B cell (primary cell): ENCODE results near the gene RSU1. TPM values are rescaled to one million over a fixed set of nuclear protein-coding genes. Genes with fewer than 3 reads are reported as not detected.

Experiments used
- ATAC-seq: fragments of 200-7000 bp; cut with Tn5 transposase; one replicate; pipeline ENCODE4 v1.10.0; 2021; ENCODE audit warnings: low read depth, mild to moderate bottlenecking, moderate number of reproducible peaks, moderate library complexity
- CTCF ChIA-PET: fragments of 350-600 bp; sonication (Branson Sonifier 250); formaldehyde crosslinking; loops from one replicate; lab custom pipeline; 2021; ENCODE audit warnings: antibody characterized with exemption, inconsistent platforms; lab: Charles Lee
- POLR2A ChIA-PET: fragments of 350-600 bp; sonication (Branson Sonifier 250); formaldehyde crosslinking; loops from one replicate; lab custom pipeline; 2021; ENCODE audit warnings: antibody characterized with exemption; lab: Charles Lee
- DNase-seq: peaks from one replicate; pipeline ENCODE4 v3.0.0; 2013
- H2AFZ ChIP-seq: 2 replicates; pipeline ENCODE4 v1.6.1; 2012; ENCODE audit warnings: mild to moderate bottlenecking, low read depth, low read length; ENCODE audit not compliant: insufficient read depth, poor library complexity, severe bottlenecking
- H3K27ac ChIP-seq, 2 donors: 1 replicate in 1 of 2; 2 replicates in 1 of 2; pipeline ENCODE4 v1.5.1; 2012 to 2013; ENCODE audit warnings: low read length in 2 of 2, mild to moderate bottlenecking in 2 of 2, moderate library complexity in 1 of 2
- H3K27me3 ChIP-seq, 4 experiments: fragments of 200-600 bp in 1 of 4; sonication (generic) in 1 of 4; replicated peaks in 1 of 4; 1 replicate in 2 of 4; 2 replicates in 2 of 4; pipeline versions ENCODE4 v1.6.1 to v1.7.0; 2013 to 2016; ENCODE audit warnings: low read length in 3 of 4, mild to moderate bottlenecking in 2 of 4, mixed read lengths in 1 of 4, moderate library complexity in 1 of 4; ENCODE audit not compliant: insufficient read depth in 4 of 4, control insufficient read depth in 3 of 4; ENCODE audit errors: control extremely low read depth in 1 of 4
- H3K36me3 ChIP-seq, 2 experiments: replicated peaks in 1 of 2; 1 replicate in 1 of 2; 2 replicates in 1 of 2; pipeline versions ENCODE4 v1.6.1 to v1.7.1; 2013; ENCODE audit warnings: low read length in 1 of 2; ENCODE audit not compliant: insufficient read depth in 2 of 2, control insufficient read depth in 1 of 2; ENCODE audit errors: control extremely low read depth in 1 of 2, extremely low read depth in 1 of 2
- H3K4me1 ChIP-seq, 2 donors: fragments of 200-600 bp in 1 of 2; sonication (generic) in 1 of 2; 1 replicate in 1 of 2; 2 replicates in 1 of 2; pipeline versions ENCODE4 v1.5.1 to v1.6.1; 2013 to 2017; ENCODE audit warnings: low read length in 2 of 2; ENCODE audit not compliant: control insufficient read depth in 2 of 2, insufficient read depth in 2 of 2
- H3K4me2 ChIP-seq: replicated peaks from 2 replicates; pipeline ENCODE3; 2012; ENCODE audit warnings: mild to moderate bottlenecking, low read depth, low read length; ENCODE audit not compliant: poor library complexity, severe bottlenecking
- H3K4me3 ChIP-seq, 5 experiments: fragments of 200-600 bp in 1 of 5; sonication (generic) in 1 of 5; 1 replicate in 3 of 5; 2 replicates in 2 of 5; pipeline versions ENCODE4 v1.5.1 to v1.7.0; 2011 to 2016; ENCODE audit warnings: low read length in 4 of 5, mild to moderate bottlenecking in 4 of 5, low read depth in 2 of 5, control low read depth in 1 of 5, moderate library complexity in 1 of 5; ENCODE audit not compliant: insufficient read depth in 1 of 5; ENCODE audit errors: control extremely low read depth in 1 of 5, extremely low read depth in 1 of 5
- H3K79me2 ChIP-seq: fragments of 200-600 bp; sonication (generic); one replicate; pipeline ENCODE4 v1.6.0; 2016; ENCODE audit warnings: low read length; ENCODE audit not compliant: control insufficient read depth, insufficient read depth
- H3K9ac ChIP-seq: fragments of 200-600 bp; sonication (generic); 2 replicates; pipeline ENCODE4 v1.6.1; 2017; ENCODE audit warnings: mild to moderate bottlenecking, low read length, moderate library complexity
- H3K9me3 ChIP-seq, 3 donors: one replicate each; pipeline versions ENCODE4 v1.6.1 to v1.7.1; 2013; ENCODE audit warnings: low read length in 2 of 3; ENCODE audit not compliant: control insufficient read depth in 2 of 3, insufficient read depth in 1 of 3; ENCODE audit errors: control extremely low read depth in 1 of 3
- H4K20me1 ChIP-seq: 2 replicates; pipeline ENCODE4 v1.6.0; 2012; ENCODE audit warnings: mild to moderate bottlenecking, low read length; ENCODE audit not compliant: insufficient read depth, control insufficient read depth, poor library complexity, severe bottlenecking
- H3K27ac Mint-ChIP-seq: one replicate; pipeline ENCODE4 v1.8.0; 2021; ENCODE audit warnings: mixed read lengths
- H3K27me3 Mint-ChIP-seq: one replicate; pipeline ENCODE4 v1.8.0; 2021; ENCODE audit warnings: mixed read lengths
- H3K4me1 Mint-ChIP-seq: one replicate; pipeline ENCODE4 v1.8.0; 2021; ENCODE audit warnings: mixed read lengths
- H3K4me3 Mint-ChIP-seq: one replicate; pipeline ENCODE4 v1.8.0; 2021; ENCODE audit warnings: mixed read lengths
- H3K9me3 Mint-ChIP-seq: one replicate; pipeline ENCODE4 v1.8.0; 2022; ENCODE audit warnings: mixed read lengths; ENCODE audit not compliant: insufficient read depth
- EZH2 ChIP-seq: IDR thresholded peaks from 2 replicates; pipeline ENCODE4 v1.6.1; 2012; ENCODE audit warnings: borderline replicate concordance, low read depth, mild to moderate bottlenecking, moderate library complexity, low read length; ENCODE audit not compliant: insufficient read depth, poor library complexity, severe bottlenecking
- WGBS: methylation state at CpG from one replicate; pipeline ENCODE4 v1.1.5; 2013; ENCODE audit warnings: missing lambda C conversion rate; ENCODE audit not compliant: insufficient coverage; 5-methylcytosine and 5-hydroxymethylcytosine counted together
- intact Hi-C: fragments of 100-400 bp; cut with micrococcal nuclease; formaldehyde crosslinking; loops from one replicate; pipeline ENCODE4 v1.10.0; 2022
- polyA plus RNA-seq: library from polyadenylated mRNA; depleted of rRNA; stranded (reverse); fragments of >200 nt; gene quantifications from 2 replicates; pipeline ENCODE4 v1.2.3, GENCODE V29; 2012
- total RNA-seq, 2 donors: library from RNA; stranded (reverse); fragments of 120-200 nt in 1 of 2; gene quantifications; 1 replicate in 1 of 2; 2 replicates in 1 of 2; pipeline versions ENCODE4 v1.2.3 to v1.2.4, GENCODE V29; 2013 to 2022
- TF ChIP-seq, protein P1 (sequence below): fragments of 200-600 bp; IDR thresholded peaks from one replicate; pipeline ENCODE4 v1.8.0; 2022; ENCODE audit warnings: antibody characterized with exemption, mild to moderate bottlenecking

The RSU1 gene
- total and polyA plus RNA-seq, 2 donors (not counting 1 experiment from before 2014, with no cell fraction given), result 33.4 to 41.1 TPM

DNA sequence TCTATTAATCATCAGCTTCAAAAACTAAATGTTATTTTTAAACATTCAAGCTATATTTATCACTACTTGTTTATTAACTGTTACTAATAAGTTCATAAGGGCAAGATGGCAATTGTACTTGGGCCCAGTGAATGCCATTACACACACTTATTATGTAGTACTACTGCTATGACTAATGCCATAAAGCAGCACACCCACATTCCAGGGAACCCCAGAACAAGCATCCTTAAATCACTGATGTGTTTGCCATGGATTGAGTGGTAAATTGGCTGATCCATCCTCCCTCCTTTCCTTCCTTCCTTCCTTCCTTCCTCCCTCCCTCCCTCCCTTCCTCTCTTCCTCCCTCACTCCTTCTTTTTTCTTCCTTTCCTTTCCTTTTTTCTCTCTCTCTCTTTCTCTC lies 37.4 kb upstream of the RSU1 start:
- H3K9me3 ChIP-seq, result no peaks in the 10 kb centered on the region
- no peak overlapping the region for H3K9ac ChIP-seq
- Mint-ChIP-seq H3K4me3 (no peak overlapping the region), H3K27ac (no peak overlapping the region), H3K4me1 (no peaks in the 10 kb centered on the region), H3K27me3 (peaks cover 10% of the 10 kb centered on the region), H3K9me3 (no peaks in the 10 kb centered on the region)
- no peaks in the 10 kb centered on the region for H4K20me1 ChIP-seq
- intact Hi-C loops, result no loop called here
- H3K79me2 ChIP-seq, result no peaks in the 10 kb centered on the region
- no peaks in the 10 kb centered on the region for H3K36me3 ChIP-seq
- CTCF ChIA-PET, result no interaction called here
- no peak overlapping the region for H3K4me3 ChIP-seq
- no peak overlapping the region for H3K27ac ChIP-seq
- no peak overlapping the region for H2AFZ ChIP-seq
- no peak overlapping the region for H3K4me2 ChIP-seq
- POLR2A ChIA-PET, result no interaction called here
- H3K4me1 ChIP-seq, result no peaks in the 10 kb centered on the region
- no peak for DNase-seq
- no peak for ATAC-seq
- no peak for TF ChIP-seq EZH2
- TF ChIP-seq, protein P1, sequence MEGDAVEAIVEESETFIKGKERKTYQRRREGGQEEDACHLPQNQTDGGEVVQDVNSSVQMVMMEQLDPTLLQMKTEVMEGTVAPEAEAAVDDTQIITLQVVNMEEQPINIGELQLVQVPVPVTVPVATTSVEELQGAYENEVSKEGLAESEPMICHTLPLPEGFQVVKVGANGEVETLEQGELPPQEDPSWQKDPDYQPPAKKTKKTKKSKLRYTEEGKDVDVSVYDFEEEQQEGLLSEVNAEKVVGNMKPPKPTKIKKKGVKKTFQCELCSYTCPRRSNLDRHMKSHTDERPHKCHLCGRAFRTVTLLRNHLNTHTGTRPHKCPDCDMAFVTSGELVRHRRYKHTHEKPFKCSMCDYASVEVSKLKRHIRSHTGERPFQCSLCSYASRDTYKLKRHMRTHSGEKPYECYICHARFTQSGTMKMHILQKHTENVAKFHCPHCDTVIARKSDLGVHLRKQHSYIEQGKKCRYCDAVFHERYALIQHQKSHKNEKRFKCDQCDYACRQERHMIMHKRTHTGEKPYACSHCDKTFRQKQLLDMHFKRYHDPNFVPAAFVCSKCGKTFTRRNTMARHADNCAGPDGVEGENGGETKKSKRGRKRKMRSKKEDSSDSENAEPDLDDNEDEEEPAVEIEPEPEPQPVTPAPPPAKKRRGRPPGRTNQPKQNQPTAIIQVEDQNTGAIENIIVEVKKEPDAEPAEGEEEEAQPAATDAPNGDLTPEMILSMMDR, result no peak
- no peaks in the 10 kb centered on the region for H3K27me3 ChIP-seq

GRCh38 chr10:16853809-16854208 lies 36.6 kb upstream of the RSU1 start:
- Histone ChIP-seq H4K20me1 (no peaks in the 10 kb centered on the region), H3K9me3 (no peaks in the 10 kb centered on the region), H3K79me2 (no peaks in the 10 kb centered on the region), H3K4me1 (no peaks in the 10 kb centered on the region), H2AFZ (no peak overlapping the region), H3K4me2 (no peak overlapping the region), H3K27me3 (no peaks in the 10 kb centered on the region), H3K27ac (no peak overlapping the region), H3K36me3 (no peaks in the 10 kb centered on the region), H3K4me3 (no peak overlapping the region), H3K9ac (no peak overlapping the region)
- Mint-ChIP-seq H3K9me3 (no peaks in the 10 kb centered on the region), H3K4me3 (no peak overlapping the region), H3K4me1 (no peaks in the 10 kb centered on the region), H3K27ac (no peak overlapping the region), H3K27me3 (peaks cover 7% of the 10 kb centered on the region)
- DNase-seq (no peak), ATAC-seq (no peak)
- WGBS, result 80% methylated on average over 1 of the region's 4 CpGs
- POLR2A ChIA-PET, result no interaction called here
- CTCF ChIA-PET, result interaction anchor here (1.1 to 2.1 kb wide), 5 partner anchors 9 to 576 kb away, joined by 3 to 7 read pairs (median 5); no protein-coding TSS in a partner anchor
- TF ChIP-seq EZH2, result no peak
- TF ChIP-seq, protein P1, result no peak
- intact Hi-C loops, result no loop called here
